ENCODE measurements around the gene ERGIC1. TPM values are rescaled to one million over a fixed set of nuclear protein-coding genes. Genes with fewer than 3 reads are reported as not detected.

ERGIC1 gene
- total RNA-seq, 1 experiment from 2014 or later: 77.0 TPM

- Histone ChIP-seq H3K27ac (ENCODE audit: insufficient read length, low read depth, low read length) (no peak overlapping the region), H4K20me1 (ENCODE audit: control insufficient read depth, insufficient read depth, insufficient read length) (no peaks in the 10 kb centered on the region), H2BK15ac (ENCODE audit: low read depth, low read length) (no peak overlapping the region), H2AK5ac (ENCODE audit: insufficient read length, low read length) (no peak overlapping the region), H3K79me2 (ENCODE audit: insufficient read depth, low read length) (no peaks in the 10 kb centered on the region), H3K9ac (ENCODE audit: extremely low read depth, insufficient read length, low read length) (no peak overlapping the region), H4K8ac (replicated peaks; ENCODE audit: insufficient read length, low read depth, low read length) (no peak overlapping the region), H3K14ac (ENCODE audit: insufficient read depth, low read length) (no peak overlapping the region), H3K79me1 (ENCODE audit: insufficient read depth, low read depth, low read length, poor library complexity, severe bottlenecking) (peaks cover 5% of the 10 kb centered on the region), H3K23ac (ENCODE audit: insufficient read length, low read depth, low read length) (no peak overlapping the region), H3K4me2 (ENCODE audit: insufficient read depth, insufficient read length, low read length) (no peak overlapping the region), H3K56ac (ENCODE audit: insufficient read length, low read depth, low read length) (no peak overlapping the region), H3K4me1 (ENCODE audit: insufficient read depth, low read length) (no peaks in the 10 kb centered on the region; the same call in 1 of the 2 replicates), H2AFZ (ENCODE audit: low read length) (no peak overlapping the region), H3T11ph (ENCODE audit: low read length) (no peak overlapping the region), H2BK20ac (ENCODE audit: low read depth, low read length, poor library complexity, severe bottlenecking) (no peak overlapping the region), H3K23me2 (ENCODE audit: insufficient read length, low read depth, low read length, poor library complexity, severe bottlenecking) (no peaks in the 10 kb centered on the region), H3K4ac (ENCODE audit: low read depth, low read length) (no peak overlapping the region), H2BK120ac (ENCODE audit: low read depth, low read length, poor library complexity, severe bottlenecking) (no peak overlapping the region), H3K9me3 (ENCODE audit: control insufficient read depth, low read depth, low read length) (no peaks in the 10 kb centered on the region), H3K18ac (ENCODE audit: insufficient read length, low read depth, low read length) (no peak overlapping the region), H2BK12ac (ENCODE audit: insufficient read length, low read depth, low read length) (no peak overlapping the region), H3K27me3 (ENCODE audit: insufficient read depth, low read length) (no peaks in the 10 kb centered on the region), H4K91ac (ENCODE audit: insufficient read length, low read depth, low read length) (no peak overlapping the region), H2BK5ac (ENCODE audit: insufficient read length, low read length) (no peak overlapping the region), H4K5ac (ENCODE audit: insufficient read length, low read depth, low read length) (no peak overlapping the region)
- no peak for DNase-seq
- TF ChIP-seq CTCF (conservative IDR thresholded peaks at IDR 0.05): no peak
- H3K4me3 Mint-ChIP-seq: no peak overlapping the region
- no CpG with 5 or more reads among the region's 8 CpGs for WGBS (ENCODE audit: extremely low coverage, insufficient read length, low lambda C conversion rate)
- no peaks in the 10 kb centered on the region for H3K9me3 Mint-ChIP-seq
- no peaks in the 10 kb centered on the region for H3K27me3 Mint-ChIP-seq (ENCODE audit: low read depth)
- no peak overlapping the region for H3K27ac Mint-ChIP-seq
- peaks cover 0 to 7% (median 0%) of the 10 kb centered on the region in 3 experiments; a peak in 2 of 7 replicates for H3K36me3 Mint-ChIP-seq (ENCODE audit: insufficient read depth in 1 of 3, low read depth in 3 of 3)
- peaks cover 6% of the 10 kb centered on the region in 2 experiments for H3K4me1 Mint-ChIP-seq
These were observed 42.5 kb downstream of the ERGIC1 start for GRCh38 chr5:172876578-172876977.

Data from H9 (cell line).